Esophagus muscularis mucosa (tissue), 4 donors: Measurements from ENCODE around the gene ATL1. TPM values are rescaled to one million over a fixed set of nuclear protein-coding genes. Genes with fewer than 3 reads are reported as not detected.
"Not testable (repeated sequence)": the region's sequence is repeated elsewhere in the genome, so short reads cannot be mapped to it uniquely, and the experiment has no call there.

Experiments
- DNase-seq: peaks from one replicate; pipeline ENCODE4 v3.0.0-alpha.2; 2017; ENCODE audit errors: extremely low spot score
- H3K27ac ChIP-seq, 4 donors: fragments of 200-600 bp; sonication (generic); replicated peaks in 1 of 4; 1 replicate in 3 of 4; 2 replicates in 1 of 4; pipeline ENCODE4 v1.5.1; 2016 to 2019; ENCODE audit warnings: mild to moderate bottlenecking in 1 of 4
- H3K27me3 ChIP-seq, 4 donors: fragments of 200-600 bp; sonication (generic); one replicate each; pipeline versions ENCODE4 v1.5.1 to v1.6.0; 2016 to 2019
- H3K36me3 ChIP-seq, 4 donors: fragments of 200-600 bp; sonication (generic); one replicate each; pipeline ENCODE4 v1.5.1; 2016 to 2019
- H3K4me1 ChIP-seq, 4 donors: fragments of 200-600 bp; sonication (generic); one replicate each; pipeline ENCODE4 v1.5.1; 2016 to 2019
- H3K4me3 ChIP-seq, 4 donors: fragments of 200-600 bp; sonication (generic); 1 replicate in 2 of 4; 2 replicates in 2 of 4; pipeline ENCODE4 v1.5.1; 2016 to 2019; ENCODE audit warnings: mild to moderate bottlenecking in 4 of 4, moderate library complexity in 1 of 4
- H3K9me3 ChIP-seq, 4 donors: fragments of 200-600 bp; sonication (generic); 1 replicate in 3 of 4; 2 replicates in 1 of 4; pipeline ENCODE4 v1.5.1; 2016 to 2019
- CTCF ChIP-seq, 3 experiments: fragments of 200-600 bp in 2 of 3; fragments of 450-650 bp in 1 of 3; sonication (generic) in 2 of 3; IDR thresholded peaks; one replicate each; pipeline ENCODE4 v1.5.1; 2017 to 2019; ENCODE audit warnings: antibody characterized with exemption in 3 of 3, mild to moderate bottlenecking in 2 of 3, moderate library complexity in 1 of 3
- EP300 ChIP-seq: sonication (generic); formaldehyde crosslinking; IDR thresholded peaks from one replicate; pipeline ENCODE4 v1.6.1; 2017; ENCODE audit warnings: antibody characterized with exemption
- POLR2A ChIP-seq: fragments of 450-650 bp; IDR thresholded peaks from one replicate; pipeline ENCODE4 v1.6.1; 2017; ENCODE audit warnings: antibody characterized with exemption, moderate library complexity, mild to moderate bottlenecking, low read depth
- POLR2AphosphoS5 ChIP-seq, 2 donors: sonication (generic); formaldehyde crosslinking; IDR thresholded peaks; one replicate each; pipeline ENCODE4 v1.6.1; 2017; ENCODE audit warnings: antibody characterized with exemption in 2 of 2
- WGBS: methylation state at CpG from one replicate; pipeline ENCODE4 v1.1.5; 2018; 5-methylcytosine and 5-hydroxymethylcytosine counted together
- intact Hi-C: fragments of 100-400 bp; cut with DNase I; formaldehyde crosslinking; loops from one replicate; pipeline ENCODE4 v1.15.1; 2023
- total RNA-seq, 4 donors: library from RNA; depleted of rRNA; stranded (reverse); fragments of >200 nt; gene quantifications; one replicate each; pipeline versions ENCODE4 v1.1.0 to v1.2.1, GENCODE V29; 2016

The ATL1 gene
- total RNA-seq, 4 donors from 2014 or later, result 13.6 to 27.9 (median 18.6) TPM

- no peak overlapping the region for H3K27ac ChIP-seq
- WGBS, result 83% methylated on average over 3 of the region's 3 CpGs
Measured at GRCh38 chr14:50533806-50534205, 26.1 kb upstream of the ATL1 start.

GRCh38 chr14:50534416-50534815 lies 25.5 kb upstream of the ATL1 start:
- H3K27me3 ChIP-seq, result no peaks in the 10 kb centered on the region
- H3K4me3 ChIP-seq, result no peak overlapping the region
- no peaks in the 10 kb centered on the region for H3K9me3 ChIP-seq
- intact Hi-C loops, result loop anchor here (5.0 to 10.0 kb wide), 2 partner anchors 137 to 420 kb away; partner anchors contain the start of genes CDKL1 and VCPKMT
- no peak for TF ChIP-seq CTCF (IDR thresholded peaks at IDR 0.05)
- TF ChIP-seq EP300, result no peak
- no peak for TF ChIP-seq POLR2A
- DNase-seq, result no peak
- peaks cover 12 to 32% (median 28%) of the 10 kb centered on the region in 4 donors for H3K4me1 ChIP-seq
- H3K36me3 ChIP-seq, result no peaks in the 10 kb centered on the region
- 80% methylated on average over 3 of the region's 3 CpGs for WGBS
- no peak overlapping the region for H3K27ac ChIP-seq

More at GRCh38 chr14:50533806-50534205, 26.1 kb upstream of the ATL1 start:
- Histone ChIP-seq H3K9me3 (no peaks in the 10 kb centered on the region), H3K27me3 (no peaks in the 10 kb centered on the region), H3K36me3 (no peaks in the 10 kb centered on the region), H3K4me3 (peak overlapping the region in 1 of 4 donors; percentile 96), H3K4me1 (peaks cover 12 to 38% (median 35%) of the 10 kb centered on the region in 4 donors)
- no peak for DNase-seq
- intact Hi-C loops, result loop anchor here (2.0 to 10.0 kb wide), 3 partner anchors 137 to 419 kb away; partner anchors contain the start of genes CDKL1, DMAC2L, L2HGDH and VCPKMT
- TF ChIP-seq POLR2AphosphoS5 (IDR thresholded peaks at IDR 0.05) (no peak), EP300 (no peak), CTCF (IDR thresholded peaks at IDR 0.05) (no peak), POLR2A (no peak)

GRCh38 chr14:50534997-50535396 lies 24.9 kb upstream of the ATL1 start:
- no peaks in the 10 kb centered on the region for H3K36me3 ChIP-seq
- TF ChIP-seq POLR2A (no peak), POLR2AphosphoS5 (IDR thresholded peaks at IDR 0.05) (no peak), CTCF (IDR thresholded peaks at IDR 0.05) (no peak), EP300 (no peak)
- no peaks in the 10 kb centered on the region for H3K9me3 ChIP-seq
- H3K27ac ChIP-seq, result no peak overlapping the region
- no peak overlapping the region for H3K4me3 ChIP-seq
- 76% methylated on average over 1 of the region's 1 CpG for WGBS
- intact Hi-C loops, result loop anchor here (5.0 to 10.0 kb wide), 2 partner anchors 138 to 420 kb away; partner anchors contain the start of genes CDKL1 and VCPKMT
- no peak for DNase-seq
- no peaks in the 10 kb centered on the region for H3K27me3 ChIP-seq
- peaks cover 12 to 26% (median 23%) of the 10 kb centered on the region in 4 donors for H3K4me1 ChIP-seq

GRCh38 chr14:50538034-50538433 lies 21.9 kb upstream of the ATL1 start:
- H3K27me3 ChIP-seq, H3K9me3 ChIP-seq, H3K4me1 ChIP-seq, H3K36me3 ChIP-seq, H3K4me3 ChIP-seq, H3K27ac ChIP-seq, DNase-seq: not testable (repeated sequence)
- 52% methylated on average over 4 of the region's 4 CpGs for WGBS
- intact Hi-C loops, result loop anchor here (10.0 kb wide), 1 partner anchor 423 kb away; the partner anchor contains the start of gene VCPKMT

- no peak for DNase-seq
- no peak for TF ChIP-seq POLR2AphosphoS5 (IDR thresholded peaks at IDR 0.05)
- no peak for TF ChIP-seq CTCF (IDR thresholded peaks at IDR 0.05)
- no peak for TF ChIP-seq POLR2A
- no peak for TF ChIP-seq EP300
- Histone ChIP-seq H3K36me3 (no peaks in the 10 kb centered on the region), H3K4me1 (peaks cover 0 to 6% (median 3%) of the 10 kb centered on the region in 4 donors), H3K9me3 (no peaks in the 10 kb centered on the region), H3K4me3 (no peak overlapping the region), H3K27me3 (no peaks in the 10 kb centered on the region), H3K27ac (no peak overlapping the region)
- intact Hi-C loops, result loop anchor here (10.0 kb wide), 1 partner anchor 424 kb away; the partner anchor contains the start of gene VCPKMT
Measured at GRCh38 chr14:50539051-50539450, 20.9 kb upstream of the ATL1 start.
